NT2/D1 (cell line): ENCODE measurements around the gene TUFM.

Experiments
- SUZ12 ChIP-seq: IDR thresholded peaks from 2 replicates; pipeline ENCODE4 v1.6.1; 2011; ENCODE audit not compliant: insufficient read length, insufficient read depth; ENCODE audit errors: extremely low read depth
- YY1 ChIP-seq: IDR thresholded peaks from 2 replicates; pipeline ENCODE4 v1.6.1; 2011; ENCODE audit not compliant: insufficient read length, insufficient read depth
- ZNF274 ChIP-seq: IDR thresholded peaks from 2 replicates; pipeline ENCODE4 v1.6.1; 2011; ENCODE audit warnings: mild to moderate bottlenecking, low read depth, low read length

- TF ChIP-seq SUZ12 = no peak
- TF ChIP-seq YY1 = no peak
- TF ChIP-seq ZNF274 = no peak
Observed at GRCh38 chr16:28876019-28876659, 30.0 kb upstream of the TUFM start.
